HUES6 (cell line): ENCODE results near the gene HSPA5.
"Not testable (repeated sequence)": the region's sequence is repeated elsewhere in the genome, so short reads cannot be mapped to it uniquely, and the experiment has no call there.

Experiments
- H3K27ac ChIP-seq: 2 replicates; pipeline ENCODE4 v1.7.0; 2013; ENCODE audit warnings: low read depth, mild to moderate bottlenecking, low read length, inconsistent platforms
- H3K27me3 ChIP-seq: 2 replicates; pipeline ENCODE4 v1.6.1; 2013; ENCODE audit warnings: low read length; ENCODE audit not compliant: control insufficient read depth, insufficient read depth
- H3K36me3 ChIP-seq: 2 replicates; pipeline ENCODE4 v1.6.1; 2013; ENCODE audit warnings: low read length; ENCODE audit not compliant: control insufficient read depth, insufficient read depth
- H3K4me1 ChIP-seq: 2 replicates; pipeline ENCODE4 v1.6.1; 2013; ENCODE audit warnings: low read length; ENCODE audit not compliant: control insufficient read depth, insufficient read depth
- H3K4me3 ChIP-seq: 2 replicates; pipeline ENCODE4 v1.5.1; 2013; ENCODE audit warnings: low read depth, low read length
- H3K9ac ChIP-seq: one replicate; pipeline ENCODE4 v1.6.1; 2013; ENCODE audit warnings: mild to moderate bottlenecking, low read length
- H3K9me3 ChIP-seq: 2 replicates; pipeline ENCODE4 v1.6.1; 2013; ENCODE audit warnings: low read depth, low read length; ENCODE audit not compliant: control insufficient read depth, insufficient read depth

HSPA5 gene

DNA sequence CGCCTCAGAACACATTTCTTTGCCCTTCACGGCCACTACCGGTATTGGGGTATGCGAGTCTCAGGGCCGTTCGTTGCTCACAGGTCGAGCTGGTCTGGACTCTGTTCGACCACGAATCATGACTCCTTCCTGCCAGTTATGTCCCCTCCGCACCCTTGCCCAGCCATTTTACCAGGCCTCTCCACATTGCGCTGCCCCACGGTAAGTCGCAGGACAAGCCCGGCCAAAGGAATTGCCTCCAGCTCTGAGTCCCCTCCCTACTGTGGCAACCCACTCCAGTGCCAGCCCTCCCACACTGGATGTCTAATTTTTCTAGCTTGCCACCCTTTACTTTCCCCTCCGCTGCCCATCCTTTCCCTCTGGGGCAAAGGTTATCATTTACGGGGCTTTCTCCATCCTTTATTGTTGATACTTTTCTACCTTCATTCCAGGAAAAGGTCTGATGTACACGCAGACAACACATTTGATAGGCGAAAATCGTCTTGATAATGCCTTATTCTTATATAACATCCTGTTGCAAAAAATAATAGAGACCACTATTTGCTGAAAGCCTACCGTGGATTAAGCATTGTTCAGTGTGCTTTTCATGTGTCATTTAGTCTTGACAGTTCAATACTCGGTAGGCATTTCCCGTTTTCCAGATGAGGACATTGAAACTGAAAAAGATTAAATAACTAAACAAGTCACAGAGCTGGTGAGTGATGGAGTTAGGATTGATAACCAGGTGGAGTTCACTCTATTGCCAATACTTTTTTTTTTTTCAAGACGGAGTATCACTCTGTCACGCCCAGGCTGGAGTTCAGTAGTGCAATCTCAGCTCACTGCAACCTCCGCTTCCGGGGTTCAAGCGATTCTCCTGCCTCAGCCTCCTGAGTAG lies 958 bp upstream of the HSPA5 start:
- Histone ChIP-seq H3K27me3 (no peaks in the 10 kb centered on the region), H3K36me3 (peaks cover 39% of the 10 kb centered on the region), H3K27ac (peak overlapping the region; percentile 44; the same call in 1 of the 2 replicates), H3K4me1 (peaks cover 3% of the 10 kb centered on the region; the same call in 1 of the 2 replicates), H3K4me3 (peak overlapping the region; percentile 76), H3K9ac (peak overlapping the region; percentile 97), H3K9me3 (no peaks in the 10 kb centered on the region)

DNA sequence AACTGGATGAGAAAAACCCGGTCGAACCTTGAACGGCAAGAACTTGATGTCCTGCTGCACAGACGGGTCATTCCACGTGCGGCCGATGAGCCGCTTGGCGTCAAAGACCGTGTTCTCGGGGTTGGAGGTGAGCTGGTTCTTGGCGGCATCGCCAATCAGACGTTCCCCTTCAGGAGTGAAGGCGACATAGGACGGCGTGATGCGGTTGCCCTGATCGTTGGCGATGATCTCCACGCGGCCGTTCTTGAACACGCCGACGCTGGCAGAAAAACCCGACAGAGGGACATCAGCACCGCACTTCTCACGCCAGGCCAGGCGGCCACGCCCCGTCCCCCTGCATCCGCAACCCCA lies 519 bp downstream of the HSPA5 start:
- peaks cover 54% of the 10 kb centered on the region for H3K36me3 ChIP-seq
- peak overlapping the region; percentile 99 for H3K9ac ChIP-seq
- peak overlapping the region; percentile 87 for H3K27ac ChIP-seq
- peaks cover 4% of the 10 kb centered on the region; the same call in 1 of the 2 replicates for H3K4me1 ChIP-seq
- H3K27me3 ChIP-seq, result no peaks in the 10 kb centered on the region
- H3K9me3 ChIP-seq, result no peaks in the 10 kb centered on the region
- peak overlapping the region; percentile 99 for H3K4me3 ChIP-seq

DNA sequence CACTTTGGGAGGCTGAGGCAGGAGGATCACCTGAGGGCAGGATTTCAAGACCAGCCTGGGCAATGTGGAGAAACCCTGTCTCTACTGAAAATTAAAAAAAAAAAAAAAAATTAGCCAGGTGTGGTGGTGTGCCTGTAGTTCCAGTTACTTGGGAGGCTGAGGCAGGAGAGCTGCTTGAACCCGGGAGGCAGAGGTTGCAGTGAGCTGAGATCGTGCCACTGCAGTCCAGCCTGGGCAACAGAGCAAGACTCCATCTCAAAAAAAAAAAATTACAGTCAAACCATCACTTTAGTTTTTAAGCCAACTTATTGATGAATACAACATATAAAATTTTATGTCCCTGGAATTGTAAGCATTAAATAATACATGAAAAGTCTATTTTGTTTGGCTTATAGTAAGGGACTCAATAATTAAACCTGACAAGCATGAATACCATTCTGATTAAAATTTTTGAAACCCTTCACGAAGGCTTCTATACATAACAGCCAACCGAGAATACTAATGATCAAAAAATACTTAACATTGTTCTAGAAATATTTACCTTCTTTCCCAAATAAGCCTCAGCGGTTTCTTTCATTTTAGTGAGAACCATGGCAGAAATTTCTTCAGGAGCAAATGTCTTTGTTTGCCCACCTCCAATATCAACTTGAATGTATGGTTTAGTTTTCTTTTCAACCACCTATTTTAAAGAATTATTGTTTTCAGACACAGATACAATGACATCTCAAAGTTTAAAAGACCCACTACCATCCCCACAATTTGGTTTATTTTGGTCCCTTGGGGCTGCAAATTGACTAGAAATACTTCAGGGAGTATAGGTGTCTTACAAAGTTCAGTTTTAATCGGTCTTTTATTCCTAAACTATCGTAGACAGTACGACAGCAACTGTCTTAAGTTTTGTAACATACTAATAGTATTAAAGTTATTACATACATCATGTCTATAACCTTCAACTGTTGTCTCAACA lies 1.2 kb downstream of the HSPA5 start:
- no peaks in the 10 kb centered on the region for H3K27me3 ChIP-seq
- peak overlapping the region; percentile 99 for H3K9ac ChIP-seq
- H3K36me3 ChIP-seq, result peaks cover 61% of the 10 kb centered on the region
- peaks cover 4% of the 10 kb centered on the region; the same call in 1 of the 2 replicates for H3K4me1 ChIP-seq
- H3K27ac ChIP-seq, result peak overlapping the region; percentile 87; the same call in 1 of the 2 replicates
- H3K4me3 ChIP-seq, result peak overlapping the region; percentile 99
- no peaks in the 10 kb centered on the region for H3K9me3 ChIP-seq

DNA sequence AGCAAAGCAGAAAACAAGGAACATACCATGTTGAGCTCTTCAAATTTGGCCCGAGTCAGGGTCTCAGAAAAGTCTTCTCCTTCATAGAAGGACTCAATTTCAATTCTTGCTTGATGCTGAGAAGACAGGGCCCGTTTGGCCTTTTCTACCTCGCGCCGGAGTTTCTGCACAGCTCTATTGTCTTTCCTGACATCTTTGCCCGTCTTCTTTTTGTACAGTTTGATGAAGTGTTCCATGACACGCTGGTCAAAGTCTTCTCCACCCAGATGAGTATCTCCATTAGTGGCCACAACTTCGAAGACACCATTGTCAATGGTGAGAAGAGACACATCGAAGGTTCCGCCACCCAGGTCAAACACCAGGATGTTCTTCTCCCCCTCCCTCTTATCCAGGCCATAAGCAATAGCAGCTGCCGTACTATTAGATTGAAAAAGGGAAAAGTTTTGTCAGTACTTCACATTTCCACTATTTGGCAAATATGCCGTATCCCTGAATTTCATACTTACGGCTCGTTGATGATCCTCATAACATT lies 2.2 kb downstream of the HSPA5 start:
- Histone ChIP-seq H3K27ac (no peak overlapping the region), H3K9me3 (no peaks in the 10 kb centered on the region), H3K36me3 (peaks cover 66% of the 10 kb centered on the region), H3K9ac (no peak overlapping the region), H3K4me1 (peaks cover 4% of the 10 kb centered on the region; the same call in 1 of the 2 replicates), H3K4me3 (peak overlapping the region; percentile 20; the same call in 1 of the 2 replicates), H3K27me3 (no peaks in the 10 kb centered on the region)

DNA sequence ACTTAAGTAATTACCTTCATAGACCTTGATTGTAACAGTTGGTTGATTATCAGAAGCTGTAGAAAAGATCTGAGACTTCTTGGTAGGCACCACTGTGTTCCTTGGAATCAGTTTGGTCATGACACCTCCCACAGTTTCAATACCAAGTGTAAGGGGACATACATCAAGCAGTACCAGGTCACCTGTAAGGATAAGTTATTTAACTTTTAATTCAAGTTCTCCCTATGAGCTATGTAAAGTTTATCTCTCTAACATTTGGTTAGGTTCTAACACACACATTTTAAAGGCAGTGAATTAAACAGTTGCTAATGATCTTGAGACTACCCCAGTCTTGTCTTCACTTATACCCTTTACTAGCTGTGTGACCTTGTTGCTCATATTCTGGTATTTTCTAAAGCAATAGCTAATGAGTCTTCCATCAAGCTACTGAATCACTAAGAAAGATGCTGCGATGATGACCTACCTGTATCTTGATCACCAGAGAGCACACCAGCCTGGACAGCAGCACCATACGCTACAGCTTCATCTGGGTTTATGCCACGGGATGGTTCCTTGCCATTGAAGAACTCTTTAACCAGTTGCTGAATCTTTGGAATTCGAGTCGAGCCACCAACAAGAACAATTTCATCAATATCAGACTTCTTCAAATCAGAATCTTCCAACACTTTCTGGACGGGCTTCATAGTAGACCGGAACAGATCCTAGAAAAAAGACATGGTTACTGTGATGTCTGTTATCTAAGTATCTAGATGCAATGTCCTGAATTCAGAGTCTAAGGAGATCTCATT lies 2.8 kb downstream of the HSPA5 start:
- peak overlapping the region; percentile 20; the same call in 1 of the 2 replicates for H3K4me3 ChIP-seq

DNA sequence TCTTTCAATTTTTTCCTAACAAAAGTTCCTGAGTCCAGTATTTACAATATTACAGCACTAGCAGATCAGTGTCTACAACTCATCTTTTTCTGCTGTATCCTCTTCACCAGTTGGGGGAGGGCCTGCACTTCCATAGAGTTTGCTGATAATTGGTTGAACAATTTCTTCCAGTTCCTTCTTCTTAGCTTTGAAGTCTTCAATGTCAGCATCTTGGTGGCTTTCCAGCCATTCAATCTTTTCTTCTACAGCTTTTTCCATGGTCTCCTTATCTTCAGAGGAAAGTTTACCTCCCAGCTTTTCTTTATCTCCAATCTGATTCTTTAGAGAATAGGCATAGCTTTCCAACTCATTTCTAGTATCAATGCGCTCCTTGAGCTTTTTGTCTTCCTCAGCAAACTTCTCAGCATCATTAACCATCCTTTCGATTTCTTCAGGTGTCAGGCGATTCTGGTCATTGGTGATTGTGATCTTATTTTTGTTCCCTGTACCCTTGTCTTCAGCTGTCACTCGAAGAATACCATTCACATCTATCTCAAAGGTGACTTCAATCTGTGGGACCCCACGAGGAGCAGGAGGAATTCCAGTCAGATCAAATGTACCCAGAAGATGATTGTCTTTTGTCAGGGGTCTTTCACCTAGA lies 4.5 kb downstream of the HSPA5 start:
- H3K36me3 ChIP-seq, result peaks cover 76% of the 10 kb centered on the region
- H3K4me3 ChIP-seq, H3K9me3 ChIP-seq, H3K9ac ChIP-seq, H3K27me3 ChIP-seq, H3K27ac ChIP-seq, H3K4me1 ChIP-seq: not testable (repeated sequence)

More for the DNA sequence above, 2.8 kb downstream of the HSPA5 start:
- Histone ChIP-seq H3K27ac (no peak overlapping the region), H3K9ac (no peak overlapping the region), H3K9me3 (no peaks in the 10 kb centered on the region), H3K27me3 (no peaks in the 10 kb centered on the region), H3K36me3 (peaks cover 72% of the 10 kb centered on the region), H3K4me1 (peaks cover 4% of the 10 kb centered on the region; the same call in 1 of the 2 replicates)

DNA sequence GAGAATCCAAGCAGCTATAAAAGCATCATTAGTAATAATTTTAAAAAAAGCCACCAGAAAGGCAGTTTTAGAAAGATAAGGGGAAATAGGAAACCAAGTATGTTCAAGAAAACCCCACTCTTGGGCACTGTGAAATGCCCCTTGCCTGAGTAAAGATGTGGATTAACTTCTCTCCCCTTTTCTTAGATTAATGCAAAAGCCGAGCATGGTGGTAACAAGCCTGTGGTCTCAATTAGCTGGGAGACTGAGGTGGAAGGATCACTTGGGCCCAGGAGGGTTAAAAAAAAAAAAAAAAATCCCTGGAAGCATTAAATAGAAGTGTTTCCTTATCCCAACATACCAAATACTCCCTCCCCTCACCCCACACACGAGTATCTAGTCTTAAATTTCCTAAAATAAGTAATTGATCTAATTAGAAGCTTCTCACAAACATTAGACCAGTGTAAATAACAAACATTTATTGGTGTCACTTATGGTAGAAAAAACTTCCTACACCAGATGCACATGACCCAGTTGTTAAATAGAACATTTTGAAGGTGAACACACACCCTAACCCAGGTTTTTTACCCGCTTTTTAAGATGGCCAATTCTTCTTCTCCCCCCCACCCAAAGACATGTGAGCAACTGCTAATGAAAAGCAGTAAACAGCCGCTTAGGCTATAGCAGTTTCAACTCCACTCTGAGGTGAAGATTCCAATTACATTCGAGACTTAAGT lies 5.2 kb downstream of the HSPA5 start:
- H3K27ac ChIP-seq, result no peak overlapping the region

DNA sequence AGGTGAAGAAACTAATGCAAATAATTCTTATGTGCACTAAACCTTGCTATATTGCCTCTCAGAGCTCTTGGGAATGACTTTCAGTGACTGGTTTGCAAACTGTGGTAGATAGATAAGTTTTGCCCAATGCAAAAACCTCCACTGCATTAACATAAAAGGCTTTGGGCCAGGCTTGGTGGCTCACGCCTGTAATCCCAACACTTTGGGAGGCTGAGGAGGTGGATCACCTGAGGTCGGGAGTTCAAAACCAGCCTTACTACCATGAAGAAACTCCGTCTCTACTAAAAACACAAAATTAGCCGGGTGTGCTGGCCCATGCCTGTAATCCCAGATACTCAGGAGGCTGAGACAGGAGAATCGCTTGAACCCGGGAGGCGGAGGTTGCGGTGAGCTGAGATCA lies 7.0 kb downstream of the HSPA5 start:
- H3K27me3 ChIP-seq, H3K9me3 ChIP-seq, H3K4me3 ChIP-seq, H3K9ac ChIP-seq, H3K27ac ChIP-seq, H3K4me1 ChIP-seq: not testable (repeated sequence)
- H3K36me3 ChIP-seq, result peaks cover 65% of the 10 kb centered on the region

More for the DNA sequence above, 5.2 kb downstream of the HSPA5 start:
- Histone ChIP-seq H3K4me3 (no peak overlapping the region), H3K27me3 (no peaks in the 10 kb centered on the region), H3K9me3 (no peaks in the 10 kb centered on the region), H3K9ac (no peak overlapping the region), H3K4me1 (peaks cover 4% of the 10 kb centered on the region; the same call in 1 of the 2 replicates), H3K36me3 (peaks cover 75% of the 10 kb centered on the region)

DNA sequence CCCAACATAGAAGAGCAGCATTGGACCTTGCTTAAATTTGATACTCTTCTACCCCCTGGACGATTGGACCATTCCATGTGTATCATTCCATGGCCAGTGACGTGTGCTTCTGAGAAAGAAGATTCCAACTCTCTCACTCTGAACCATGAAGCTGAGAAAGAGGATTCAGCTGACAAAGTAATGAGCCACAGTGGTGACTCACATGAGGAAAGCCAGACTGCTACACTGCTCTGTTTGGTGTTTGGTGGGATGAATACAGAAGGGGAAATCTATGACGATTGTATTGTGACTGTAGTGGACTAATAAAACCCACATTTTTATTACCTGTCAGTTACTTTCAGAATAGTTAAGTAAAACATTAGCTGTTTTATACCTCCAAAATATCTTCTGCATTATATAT lies 7.5 kb downstream of the HSPA5 start:
- Histone ChIP-seq H3K4me3 (no peak overlapping the region), H3K9me3 (no peaks in the 10 kb centered on the region), H3K36me3 (peaks cover 61% of the 10 kb centered on the region), H3K27me3 (no peaks in the 10 kb centered on the region), H3K27ac (no peak overlapping the region), H3K4me1 (peaks cover 4% of the 10 kb centered on the region; the same call in 1 of the 2 replicates), H3K9ac (no peak overlapping the region)
